Astrocyte of the cerebellum (primary cell): ENCODE results near the gene ZCCHC17.
"Not testable (repeated sequence)": the region's sequence is repeated elsewhere in the genome, so short reads cannot be mapped to it uniquely, and the experiment has no call there.

Source experiments
- DNase-seq: peaks from one replicate; pipeline ENCODE4 v3.0.0-alpha.2; 2011; ENCODE audit warnings: low read depth
- H3K4me3 ChIP-seq: 2 replicates; pipeline ENCODE4 v1.5.1; 2011; ENCODE audit warnings: mild to moderate bottlenecking, low read depth, low read length, moderate library complexity
- in situ Hi-C: cut with HindIII; loops from 2 replicates; pipeline ENCODE4 v1.10.0; 2017; ENCODE audit warnings: low sequenced_read_pairs
- TF ChIP-seq, protein P1 (sequence below): IDR thresholded peaks from 2 replicates; pipeline ENCODE4 v1.5.1; 2012; ENCODE audit warnings: low read length, low read depth, moderate library complexity, mild to moderate bottlenecking; ENCODE audit errors: missing control alignments

Gene ZCCHC17

DNA sequence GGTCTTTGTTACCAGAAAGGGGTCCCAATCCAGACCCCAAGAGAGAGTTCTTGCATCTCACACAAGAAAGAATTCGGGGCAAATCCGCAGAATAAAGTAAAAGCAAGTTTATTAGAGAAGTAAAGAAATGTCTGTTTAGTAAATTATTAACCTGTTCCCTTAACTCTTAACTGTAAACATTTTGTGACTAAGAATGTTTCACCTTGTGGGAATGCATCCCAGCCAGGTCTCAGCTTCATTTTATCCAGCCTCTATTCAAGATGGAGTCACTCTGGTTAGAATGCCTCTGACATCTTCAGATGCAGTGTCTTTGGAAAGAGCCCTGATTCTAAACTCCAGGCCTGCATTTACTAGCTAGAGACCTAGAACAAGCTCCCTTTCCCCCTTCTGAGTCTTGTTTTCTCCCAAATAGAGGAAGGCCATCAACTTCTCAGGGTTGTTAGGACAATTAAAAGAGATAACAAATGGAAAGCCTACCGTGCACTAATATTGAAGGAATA, 80.6 kb downstream of the ZCCHC17 start:
- TF ChIP-seq, protein P1, sequence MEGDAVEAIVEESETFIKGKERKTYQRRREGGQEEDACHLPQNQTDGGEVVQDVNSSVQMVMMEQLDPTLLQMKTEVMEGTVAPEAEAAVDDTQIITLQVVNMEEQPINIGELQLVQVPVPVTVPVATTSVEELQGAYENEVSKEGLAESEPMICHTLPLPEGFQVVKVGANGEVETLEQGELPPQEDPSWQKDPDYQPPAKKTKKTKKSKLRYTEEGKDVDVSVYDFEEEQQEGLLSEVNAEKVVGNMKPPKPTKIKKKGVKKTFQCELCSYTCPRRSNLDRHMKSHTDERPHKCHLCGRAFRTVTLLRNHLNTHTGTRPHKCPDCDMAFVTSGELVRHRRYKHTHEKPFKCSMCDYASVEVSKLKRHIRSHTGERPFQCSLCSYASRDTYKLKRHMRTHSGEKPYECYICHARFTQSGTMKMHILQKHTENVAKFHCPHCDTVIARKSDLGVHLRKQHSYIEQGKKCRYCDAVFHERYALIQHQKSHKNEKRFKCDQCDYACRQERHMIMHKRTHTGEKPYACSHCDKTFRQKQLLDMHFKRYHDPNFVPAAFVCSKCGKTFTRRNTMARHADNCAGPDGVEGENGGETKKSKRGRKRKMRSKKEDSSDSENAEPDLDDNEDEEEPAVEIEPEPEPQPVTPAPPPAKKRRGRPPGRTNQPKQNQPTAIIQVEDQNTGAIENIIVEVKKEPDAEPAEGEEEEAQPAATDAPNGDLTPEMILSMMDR = no peak
- no peak overlapping the region for H3K4me3 ChIP-seq
- in situ Hi-C loops = no loop called here
- DNase-seq = no peak

GRCh38 chr1:31378001-31378400, 81.2 kb downstream of the ZCCHC17 start:
- DNase-seq = no peak
- in situ Hi-C loops = no loop called here
- TF ChIP-seq, protein P1 = no peak
- no peak overlapping the region for H3K4me3 ChIP-seq

DNA sequence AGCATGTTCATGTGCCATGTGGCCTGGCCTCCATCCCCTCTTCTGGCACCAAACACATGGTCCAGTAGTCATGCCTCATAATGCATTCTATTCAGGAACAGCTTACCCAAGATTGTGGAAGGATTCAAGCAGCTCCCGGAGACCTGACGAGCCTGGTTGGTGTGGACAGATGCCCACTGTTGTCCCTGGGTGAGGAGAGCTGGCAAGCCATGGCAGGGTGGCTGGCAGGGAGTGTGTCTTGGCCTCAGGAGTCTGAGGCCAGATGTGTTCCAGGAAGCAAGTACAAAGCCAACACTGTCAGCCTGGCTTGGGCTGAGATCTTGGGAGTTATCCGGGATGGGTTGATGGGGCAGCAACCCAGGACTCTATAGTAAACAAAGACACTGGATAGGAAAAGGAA, 83.3 kb downstream of the ZCCHC17 start:
- no peak overlapping the region for H3K4me3 ChIP-seq
- DNase-seq = no peak
- TF ChIP-seq, protein P1 = no peak
- in situ Hi-C loops = no loop called here

DNA sequence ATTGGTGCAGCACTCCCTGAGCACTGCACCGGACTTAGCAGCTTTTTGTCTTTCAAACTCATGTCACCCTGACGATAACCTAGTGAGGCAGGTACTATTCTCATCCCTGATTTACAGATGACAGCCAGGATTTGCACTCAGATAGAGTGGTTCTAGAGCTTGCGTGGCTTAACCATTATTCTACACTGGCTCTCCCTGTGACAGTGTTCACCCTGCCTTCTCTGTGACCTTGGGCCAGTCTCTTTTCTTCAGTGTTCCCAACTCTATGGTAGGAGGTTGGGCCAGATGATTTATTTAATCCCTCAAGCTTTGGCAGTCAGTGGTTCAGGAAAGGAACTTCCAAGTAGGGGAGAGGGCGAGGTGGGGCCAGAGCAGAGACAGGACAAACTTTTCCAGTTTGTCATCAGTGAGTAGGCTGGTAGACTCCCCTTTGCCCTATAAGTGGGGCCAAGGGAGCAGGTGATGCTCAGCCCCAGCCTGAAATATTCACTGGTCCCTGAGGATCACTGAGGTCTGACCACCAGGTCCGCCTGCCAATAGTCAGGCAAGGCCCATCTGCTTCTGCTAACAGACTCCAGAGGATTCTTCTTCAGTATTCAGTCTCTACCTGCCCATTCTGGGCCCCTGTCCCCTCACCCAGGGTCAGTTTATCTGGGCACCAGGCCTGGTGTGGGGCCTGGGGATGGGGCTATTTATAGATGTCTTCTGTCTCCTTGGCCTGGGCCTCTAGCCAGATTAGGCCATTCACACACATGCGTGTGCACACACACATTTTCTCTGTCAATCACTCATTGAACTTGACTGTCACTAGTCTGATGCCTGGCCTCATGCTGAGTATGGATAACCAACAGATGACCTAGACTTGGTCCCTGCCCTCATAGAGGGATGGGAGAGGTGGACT, 84.8 kb downstream of the ZCCHC17 start:
- TF ChIP-seq, protein P1 = no peak
- in situ Hi-C loops = no loop called here
- DNase-seq = no peak
- H3K4me3 ChIP-seq = no peak overlapping the region

GRCh38 chr1:31382379-31382989, 85.7 kb downstream of the ZCCHC17 start:
- TF ChIP-seq, protein P1 = no peak
- DNase-seq = no peak
- in situ Hi-C loops = no loop called here
- H3K4me3 ChIP-seq = no peak overlapping the region

DNA sequence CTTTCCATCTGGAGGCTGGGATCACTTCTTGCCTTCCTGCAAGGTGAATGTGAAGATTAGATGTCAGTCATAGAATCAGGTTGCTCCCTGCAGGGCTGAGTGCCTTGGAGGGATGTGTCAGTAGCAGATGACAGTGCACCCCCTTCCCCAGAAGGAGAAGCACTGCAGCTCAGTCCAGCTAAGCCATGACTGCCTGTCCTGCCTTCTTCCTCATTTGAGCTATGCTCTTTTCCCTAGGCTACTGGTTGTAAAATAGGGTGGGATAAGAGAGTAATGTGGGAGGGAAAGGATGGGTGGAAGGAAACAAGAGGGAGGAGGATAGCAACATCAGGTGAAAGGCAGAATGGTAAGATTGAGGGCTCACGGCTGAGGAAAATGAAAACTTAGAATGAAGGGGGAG, 87.1 kb downstream of the ZCCHC17 start:
- no peak overlapping the region for H3K4me3 ChIP-seq
- in situ Hi-C loops = no loop called here
- TF ChIP-seq, protein P1 = no peak
- no peak for DNase-seq

DNA sequence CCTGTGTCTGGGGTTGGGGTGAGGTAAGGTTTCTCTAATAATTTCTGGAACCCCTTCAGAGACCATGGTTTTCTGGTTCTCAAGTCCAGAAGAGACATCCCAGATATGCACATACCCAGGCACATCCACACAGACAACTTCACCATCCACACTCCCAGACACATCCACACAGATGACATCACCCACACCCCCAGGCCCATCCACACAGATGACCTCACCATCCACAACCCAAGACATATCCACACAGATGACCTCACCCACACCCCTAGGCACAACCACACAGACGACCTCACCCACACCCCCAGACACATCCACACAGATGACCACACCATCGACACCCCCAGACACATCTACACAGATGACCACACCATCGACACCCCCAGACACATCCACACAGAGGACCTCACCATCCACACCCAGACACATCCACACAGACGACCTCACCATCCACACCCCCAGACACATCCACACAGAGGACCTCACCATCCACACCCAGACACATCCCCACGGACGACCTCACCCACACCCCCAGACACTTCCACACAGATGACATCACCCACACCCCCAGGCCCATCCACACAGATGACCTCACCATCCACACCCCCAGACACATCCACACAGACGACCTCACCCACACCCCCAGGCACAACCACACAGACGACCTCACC, 89.9 kb downstream of the ZCCHC17 start:
- H3K4me3 ChIP-seq, DNase-seq, in situ Hi-C loops: not testable (repeated sequence)
